AG20443 (cell line): ENCODE measurements around the gene LMF1.

Source experiments
- DNase-seq: peaks from one replicate; pipeline ENCODE4 v3.0.0; 2012; ENCODE audit warnings: low spot score, mixed read lengths

LMF1 gene

GRCh38 chr16:881219-882097 is 89.3 kb downstream of the LMF1 start:
- no peak for DNase-seq

- no peak for DNase-seq
Observed at GRCh38 chr16:880471-881171, 90.2 kb downstream of the LMF1 start.

DNA sequence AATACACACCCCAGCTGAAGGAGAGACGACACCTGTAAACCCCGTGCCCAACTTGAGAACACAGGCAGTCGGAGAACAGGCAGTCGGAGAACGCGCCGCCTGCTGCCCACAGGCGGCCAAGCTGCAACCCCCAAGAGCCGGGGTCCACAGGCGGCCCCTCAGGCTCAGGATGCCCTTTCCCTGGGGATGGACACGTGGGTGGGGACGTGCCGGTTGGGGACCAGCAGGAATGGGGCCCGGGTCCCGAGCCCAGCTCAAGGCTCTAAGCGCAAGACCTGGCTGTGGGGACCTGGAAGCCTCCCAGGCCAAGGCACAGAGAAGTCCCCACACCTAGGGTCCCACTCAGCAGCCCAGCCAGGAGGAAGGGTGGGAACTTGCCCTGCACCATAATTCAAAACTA is 90.8 kb downstream of the LMF1 start:
- DNase-seq = no peak

DNA sequence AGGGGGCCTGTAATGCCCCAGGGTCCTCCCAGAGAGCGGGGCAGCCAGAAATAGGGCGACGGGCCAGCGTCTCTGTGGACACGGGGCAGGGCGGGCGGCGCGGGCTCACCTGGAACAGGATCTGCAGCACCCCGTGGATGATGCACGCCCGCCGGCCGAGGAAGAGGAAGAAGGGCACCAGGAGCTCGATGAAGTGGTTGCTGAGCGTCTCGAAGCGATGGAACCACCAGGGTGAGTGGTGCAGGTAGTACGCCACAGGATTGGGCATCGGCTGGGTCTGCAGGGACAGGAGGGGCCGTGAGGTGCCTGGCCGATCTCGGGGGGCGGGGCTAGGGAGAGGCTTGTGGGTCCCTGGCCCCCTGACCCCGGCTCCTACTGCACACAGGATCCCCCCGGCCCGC is 91.3 kb downstream of the LMF1 start:
- DNase-seq = no peak

DNA sequence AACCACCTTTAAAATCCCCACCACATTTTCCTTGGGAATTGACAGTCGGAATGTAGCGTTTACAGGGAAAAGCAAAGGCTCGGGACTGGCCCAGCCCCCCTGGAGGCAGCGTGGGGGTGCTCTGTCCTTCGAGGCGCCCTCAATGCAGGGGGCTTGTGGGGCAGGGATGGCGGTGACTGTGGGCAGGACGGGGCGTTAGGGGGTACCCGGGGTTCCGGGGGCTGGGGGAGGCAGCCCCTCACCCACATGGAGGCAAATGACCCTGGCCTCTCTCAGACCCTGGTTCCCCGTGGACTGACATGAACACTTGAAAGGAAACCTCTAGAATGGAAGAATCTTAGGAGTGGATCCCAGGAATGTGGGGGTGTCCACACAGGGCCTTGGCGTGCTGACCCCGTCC is 91.9 kb downstream of the LMF1 start:
- no peak for DNase-seq

DNA sequence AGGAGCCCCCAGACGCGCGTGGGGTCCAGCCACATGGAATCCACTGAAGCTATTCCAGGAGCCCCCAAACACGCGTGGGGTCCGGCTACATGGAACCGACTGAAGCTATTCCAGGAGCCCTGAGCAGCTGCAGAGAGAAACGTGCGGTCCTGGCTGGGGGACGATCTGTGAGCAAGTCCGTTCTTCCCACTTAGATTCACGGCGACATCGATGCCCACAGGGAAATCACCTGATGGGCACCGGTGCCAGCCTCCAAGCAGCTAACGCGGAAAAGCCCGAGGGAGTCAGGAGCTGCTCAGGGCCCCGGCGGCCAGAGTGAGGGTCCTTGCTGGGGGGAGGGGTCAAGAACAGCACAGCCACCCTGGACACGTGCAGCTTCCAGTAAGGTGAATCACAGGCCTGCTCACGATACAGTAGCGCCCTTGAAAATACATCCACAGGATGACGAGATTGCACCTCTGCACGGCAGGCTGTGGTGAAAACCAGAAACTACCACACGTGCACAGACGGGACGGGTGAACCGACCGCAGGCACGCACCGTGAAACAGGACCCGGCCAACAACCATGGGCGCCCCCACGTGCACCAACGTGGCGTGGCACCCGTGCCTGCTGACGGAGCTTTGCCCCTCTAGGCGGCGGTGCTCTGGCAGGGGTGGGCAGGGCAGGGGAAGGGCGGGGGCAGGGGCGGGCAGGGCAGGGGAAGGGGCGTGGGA is 92.6 kb downstream of the LMF1 start:
- DNase-seq = no peak

GRCh38 chr16:877242-878071 is 93.3 kb downstream of the LMF1 start:
- no peak for DNase-seq

- DNase-seq = no peak
Observed at GRCh38 chr16:876523-877241, 94.1 kb downstream of the LMF1 start.

GRCh38 chr16:876041-876335 is 94.8 kb downstream of the LMF1 start:
- no peak for DNase-seq

- no peak for DNase-seq
Observed at GRCh38 chr16:875182-876040, 95.4 kb downstream of the LMF1 start.

- DNase-seq = no peak
Observed at GRCh38 chr16:874366-875181, 96.2 kb downstream of the LMF1 start.

GRCh38 chr16:873889-874288 is 96.9 kb downstream of the LMF1 start:
- no peak for DNase-seq

DNA sequence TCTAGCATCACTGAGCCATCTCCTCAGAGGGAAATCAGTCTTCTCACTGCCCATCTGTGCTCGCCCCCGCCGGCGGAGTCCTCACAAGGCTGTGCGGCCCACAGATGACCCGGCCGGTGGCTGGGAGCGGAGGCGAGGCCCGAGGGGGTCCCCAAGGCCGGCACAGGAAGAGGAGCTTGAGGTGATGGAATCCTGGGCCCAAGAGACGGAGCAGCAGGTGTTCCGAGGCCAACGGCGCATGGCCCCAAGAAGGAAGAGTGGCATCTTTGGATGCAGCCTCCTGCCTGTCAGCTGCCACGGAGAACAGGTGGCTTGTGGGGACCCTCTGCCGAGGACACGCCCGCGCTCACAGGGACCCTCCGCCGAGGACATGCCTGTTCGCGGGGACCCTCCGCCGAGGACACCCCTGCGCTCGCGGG is 97.5 kb downstream of the LMF1 start:
- DNase-seq = no peak

GRCh38 chr16:872436-873242 is 98.1 kb downstream of the LMF1 start:
- no peak for DNase-seq

- no peak for DNase-seq
Observed at GRCh38 chr16:871562-872345, 99.0 kb downstream of the LMF1 start.

- DNase-seq = no peak
Observed at GRCh38 chr16:870856-871561, 99.8 kb downstream of the LMF1 start.
